Ecto neural progenitor cell (in vitro differentiated cells): ENCODE results near the gene TMPRSS7.

Experiments used
- DNase-seq: peaks from one replicate; pipeline ENCODE4 v3.0.0-alpha.2; 2018; ENCODE audit warnings: low spot score

The TMPRSS7 gene

GRCh38 chr3:112034436-112034835 is at the start of gene TMPRSS7:
Gene TMPRSS7 (plus strand): TSS chr3:112034736. CDS start chr3:112034846, 110 bp downstream.
- DNase-seq: no peak

GRCh38 chr3:111986800-111987199 is 47.7 kb upstream of the TMPRSS7 start:
- DNase-seq: no peak

DNA sequence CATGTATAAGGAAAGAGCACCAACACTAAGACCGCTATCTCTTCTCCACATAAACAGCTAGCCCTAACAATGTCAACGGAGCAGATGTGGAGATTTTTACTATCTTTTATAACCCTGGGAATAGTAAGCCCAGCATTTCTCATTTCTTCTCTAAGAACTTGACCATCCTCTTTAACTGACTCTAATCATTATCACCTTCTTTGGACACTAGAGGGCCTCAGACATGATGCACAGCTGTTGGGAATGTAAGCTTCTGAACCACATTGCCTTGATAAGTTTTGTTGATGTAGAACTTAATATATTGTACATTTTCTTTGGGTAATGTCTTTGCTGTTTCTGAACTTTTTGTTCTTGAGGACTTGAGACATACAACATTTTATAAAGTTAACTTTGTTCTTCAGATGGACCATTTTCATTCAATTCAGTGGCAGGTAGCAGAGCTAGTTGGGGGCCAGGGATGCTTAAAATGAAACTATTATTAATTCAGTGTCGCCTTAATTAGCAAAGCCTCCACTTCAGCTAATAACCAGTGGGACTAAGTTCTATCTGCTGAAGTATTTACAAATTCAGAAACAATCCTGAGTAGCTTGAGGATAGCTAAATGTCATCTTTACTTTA is 45.4 kb upstream of the TMPRSS7 start:
- DNase-seq: no peak

GRCh38 chr3:111993038-111993437 is 41.5 kb upstream of the TMPRSS7 start:
- DNase-seq: no peak

DNA sequence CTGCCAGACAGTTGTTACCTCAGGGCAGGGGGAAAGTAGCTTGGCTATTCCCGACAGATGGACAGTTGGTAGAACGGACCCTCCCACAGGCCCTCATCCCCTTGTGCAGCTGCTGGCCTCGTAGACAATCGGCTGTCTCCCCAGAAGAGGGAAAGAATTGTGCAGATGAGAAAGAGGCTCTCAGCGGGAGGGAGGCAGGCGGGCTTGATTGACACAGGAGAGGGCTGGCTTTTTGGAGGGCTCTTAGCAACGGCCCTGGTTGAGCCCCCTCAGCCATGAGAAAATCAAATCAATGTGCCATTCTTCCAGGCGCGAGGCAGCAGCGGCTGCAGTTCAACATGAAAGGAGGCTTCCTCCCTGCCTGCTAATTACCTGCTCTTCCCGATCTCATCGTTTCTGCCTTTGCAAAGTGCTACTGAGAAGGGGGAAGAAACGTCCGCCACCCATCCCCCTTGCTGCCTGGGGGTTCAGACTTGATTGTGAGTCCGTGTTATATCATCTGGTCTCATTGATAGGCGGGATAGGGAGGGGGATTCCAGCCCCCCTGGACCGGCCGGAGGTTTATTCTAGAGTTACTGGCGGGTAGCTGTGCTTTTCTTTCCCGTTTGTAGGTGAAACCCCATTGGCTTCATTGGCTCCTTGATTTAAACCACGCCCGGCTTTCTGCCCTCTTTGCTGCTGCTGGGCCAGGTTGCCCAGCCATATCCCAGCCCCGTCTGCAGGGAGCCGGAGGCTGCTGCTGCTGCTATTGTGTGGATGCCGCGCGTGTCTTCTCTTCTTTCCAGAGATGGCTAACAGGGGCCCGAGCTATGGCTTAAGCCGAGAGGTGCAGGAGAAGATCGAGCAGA is 35.7 kb upstream of the TMPRSS7 start, which contains the start of gene TAGLN3:
TAGLN3 (plus strand) TSS at position 287 of the 848 bp plus-strand sequence; CDS start at position 788, 501 bp downstream.
- DNase-seq: peak; percentile 93

GRCh38 chr3:111999484-112000324 is 34.8 kb upstream of the TMPRSS7 start:
- no peak for DNase-seq

DNA sequence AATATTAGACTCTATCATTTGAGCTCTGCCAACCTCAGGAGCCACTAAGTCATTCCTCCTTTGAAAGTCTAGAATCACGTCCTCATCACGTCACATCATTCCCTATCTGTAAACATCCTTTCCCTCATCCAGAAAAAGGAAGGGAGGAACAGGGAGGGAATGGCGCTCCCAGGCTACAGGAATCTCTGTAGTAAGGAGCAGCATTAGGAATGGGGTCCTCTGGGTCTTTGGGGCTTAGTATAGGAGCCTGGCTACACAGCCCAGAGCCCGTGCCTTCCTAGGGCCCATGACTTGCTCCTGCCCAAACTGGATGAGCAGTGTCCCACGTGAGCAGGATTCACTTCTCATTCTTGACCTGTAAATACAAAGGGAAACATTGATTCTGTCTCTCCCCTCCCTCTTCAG is 34.2 kb upstream of the TMPRSS7 start:
- no peak for DNase-seq

DNA sequence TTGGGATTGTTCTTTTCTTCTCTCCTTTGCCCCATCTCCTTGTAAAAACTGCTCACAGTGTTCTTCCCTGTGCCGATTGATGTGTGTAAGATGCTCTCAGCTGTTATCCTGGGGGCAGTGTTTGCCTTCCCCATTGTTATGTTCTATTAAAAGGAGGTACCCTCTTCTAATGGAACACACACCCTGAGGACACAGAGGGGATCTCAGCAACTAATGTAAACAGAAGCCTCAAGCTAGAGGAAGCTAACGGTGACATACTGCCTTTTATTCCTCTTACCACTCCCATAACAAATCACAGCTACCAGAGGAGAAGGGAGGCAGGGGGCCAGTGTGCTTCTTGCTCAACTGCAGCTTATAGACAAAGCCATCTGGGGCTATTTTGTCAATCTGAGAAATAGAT is 33.6 kb upstream of the TMPRSS7 start:
- DNase-seq: no peak

GRCh38 chr3:112001526-112001925 is 33.0 kb upstream of the TMPRSS7 start:
- DNase-seq: no peak

DNA sequence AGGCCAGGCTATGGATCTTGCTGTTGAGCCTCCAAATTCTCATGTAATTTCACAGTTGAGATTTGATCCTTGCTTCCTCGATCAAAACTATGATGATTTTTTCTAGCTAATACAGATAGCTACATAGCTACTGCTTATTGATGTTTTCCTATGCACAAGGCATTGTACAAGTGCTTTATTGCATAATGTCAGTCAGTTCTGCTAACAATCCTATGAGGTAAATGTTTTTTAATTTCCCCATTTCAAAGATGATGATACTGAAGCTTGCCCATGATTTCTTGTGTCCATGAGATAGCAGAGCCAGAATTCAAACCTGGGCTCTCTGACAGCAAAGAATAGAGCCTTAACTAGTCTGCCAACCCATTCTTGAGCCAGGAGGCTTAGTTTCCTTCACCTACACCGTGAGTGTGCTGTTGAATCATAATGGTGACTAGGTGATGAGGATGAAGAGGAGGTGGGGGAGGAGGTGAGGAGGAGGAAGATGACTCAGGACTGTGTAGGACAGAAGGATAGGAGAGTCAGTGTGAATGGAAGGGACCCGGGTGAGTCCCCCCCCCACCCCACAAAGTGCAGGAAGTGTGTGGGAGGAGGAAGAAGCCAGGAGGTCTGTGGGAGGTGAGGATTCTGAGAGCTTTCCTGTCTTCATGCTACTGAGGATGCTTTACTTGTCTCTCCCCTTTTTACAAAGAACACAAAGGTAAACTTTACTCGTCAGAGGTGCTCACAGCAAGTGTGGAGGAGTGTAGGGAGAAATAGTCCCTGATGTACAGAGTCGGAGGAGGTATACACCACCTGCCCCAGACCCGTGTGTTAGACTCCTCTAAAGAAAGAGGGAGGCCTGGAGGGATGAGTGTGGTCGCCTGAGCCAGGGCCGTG is 32.2 kb upstream of the TMPRSS7 start:
- no peak for DNase-seq

DNA sequence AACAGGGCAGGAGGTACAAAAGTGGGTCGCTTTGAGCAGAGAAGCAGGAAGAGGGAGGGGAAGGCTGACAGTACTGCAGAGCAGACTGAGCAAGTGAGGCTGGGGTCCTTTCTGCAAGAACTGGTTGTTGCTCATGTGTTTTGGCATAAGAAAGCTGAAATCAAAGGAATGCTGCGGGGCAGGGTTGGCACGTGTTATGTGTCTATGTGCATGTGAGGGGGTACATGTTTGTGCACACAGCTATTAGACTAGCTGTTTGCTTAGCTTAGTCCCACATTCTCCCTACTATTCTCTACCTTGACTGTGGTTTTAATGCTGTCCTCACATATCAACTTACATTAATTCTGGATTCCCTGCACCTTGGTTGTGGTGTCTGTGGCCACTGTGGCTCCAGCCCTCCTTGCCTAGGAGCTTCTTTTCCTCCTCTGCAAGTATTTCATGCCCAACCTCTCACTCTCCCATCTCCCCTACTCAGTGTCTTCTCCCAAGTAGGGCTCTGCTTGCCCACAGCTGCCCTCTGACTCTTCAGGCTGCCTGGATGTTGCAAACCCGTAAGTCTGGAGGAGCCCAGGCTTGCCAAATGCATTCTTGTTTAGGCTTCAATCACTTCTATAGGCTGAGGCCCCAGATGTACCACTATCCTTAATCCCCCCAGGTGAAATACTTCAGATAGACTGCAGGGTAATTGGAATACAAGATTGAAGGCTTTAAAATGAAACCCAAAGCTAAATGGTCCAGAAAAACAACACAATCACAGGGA is 31.0 kb upstream of the TMPRSS7 start:
- DNase-seq: no peak

DNA sequence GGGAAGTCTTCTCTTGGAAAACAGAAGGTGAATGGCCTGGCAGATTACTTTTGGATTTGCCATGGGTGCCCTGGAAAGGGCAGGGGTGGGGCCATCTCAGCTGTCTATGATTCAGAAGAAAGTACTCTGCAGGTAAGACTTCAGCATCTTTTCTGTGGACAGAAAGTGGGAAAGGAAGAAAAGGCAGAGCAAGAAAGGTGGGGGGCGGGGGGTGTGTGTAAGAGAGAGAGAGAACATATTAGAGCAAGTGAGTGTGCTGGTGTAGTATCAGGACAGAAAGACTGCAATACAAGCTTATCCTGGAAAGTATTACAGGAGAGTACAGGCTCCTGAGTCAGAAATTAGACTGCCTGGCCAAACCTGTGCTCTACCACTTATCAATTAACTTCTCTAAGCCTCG is 30.3 kb upstream of the TMPRSS7 start:
- DNase-seq: no peak

GRCh38 chr3:112004669-112005068 is 29.9 kb upstream of the TMPRSS7 start:
- no peak for DNase-seq

GRCh38 chr3:112005091-112005672 is 29.4 kb upstream of the TMPRSS7 start:
- no peak for DNase-seq

DNA sequence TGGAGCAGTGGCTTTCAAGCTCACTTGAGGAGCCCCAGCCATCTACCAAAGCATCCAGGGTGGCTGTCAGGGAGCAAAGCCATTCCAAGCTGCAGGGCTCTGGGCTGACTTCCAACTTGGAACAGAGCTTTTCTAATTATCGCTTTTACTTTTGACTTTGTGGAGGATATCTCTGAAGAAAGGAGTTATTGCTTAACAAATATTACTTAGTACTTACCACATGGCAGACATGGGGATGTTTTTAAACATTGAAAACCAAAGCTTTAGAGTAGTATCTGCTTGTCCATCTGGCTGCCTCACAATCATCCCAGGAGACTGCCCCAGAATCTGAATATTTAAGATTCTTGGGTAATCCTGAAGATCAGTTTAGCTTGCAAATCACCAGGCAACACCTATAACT is 26.9 kb upstream of the TMPRSS7 start:
- no peak for DNase-seq

DNA sequence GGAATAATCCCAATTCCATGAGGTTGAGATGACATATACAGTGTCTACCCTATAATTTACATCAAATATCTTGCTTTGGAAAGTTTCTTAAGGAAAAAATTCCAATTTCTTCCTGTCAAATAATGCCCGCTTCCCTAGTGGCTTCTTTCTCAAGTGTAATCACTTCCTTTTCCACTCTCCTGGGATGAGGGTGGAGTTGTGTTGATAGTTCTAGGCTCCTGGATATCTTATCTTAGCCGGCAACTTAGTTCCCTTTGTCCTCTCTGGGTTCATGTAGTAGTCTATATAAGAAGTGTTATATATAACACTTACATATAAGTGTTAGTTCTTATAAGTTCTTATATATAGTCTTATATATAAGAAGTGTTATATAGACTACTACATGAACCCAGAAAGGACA is 24.9 kb upstream of the TMPRSS7 start:
- no peak for DNase-seq

DNA sequence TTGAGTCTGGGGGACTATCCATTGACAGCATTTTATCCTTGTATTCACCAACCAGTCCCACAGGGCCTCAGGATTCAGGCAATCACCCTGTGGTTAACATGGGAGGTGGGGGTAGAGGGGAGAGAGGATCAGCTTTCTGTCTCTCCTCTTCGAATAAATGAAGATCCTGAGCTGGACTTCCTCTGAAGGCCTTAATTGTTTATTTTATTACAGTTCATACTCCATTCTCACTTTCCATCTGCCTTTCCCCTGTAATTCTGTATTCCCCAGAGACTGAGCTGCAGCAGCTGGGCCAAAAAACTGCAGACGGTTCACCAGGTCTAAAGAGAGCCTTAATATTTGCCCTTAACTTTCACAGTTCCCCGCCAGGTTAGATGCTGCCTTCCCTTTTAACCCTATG is 23.9 kb upstream of the TMPRSS7 start:
- DNase-seq: no peak

DNA sequence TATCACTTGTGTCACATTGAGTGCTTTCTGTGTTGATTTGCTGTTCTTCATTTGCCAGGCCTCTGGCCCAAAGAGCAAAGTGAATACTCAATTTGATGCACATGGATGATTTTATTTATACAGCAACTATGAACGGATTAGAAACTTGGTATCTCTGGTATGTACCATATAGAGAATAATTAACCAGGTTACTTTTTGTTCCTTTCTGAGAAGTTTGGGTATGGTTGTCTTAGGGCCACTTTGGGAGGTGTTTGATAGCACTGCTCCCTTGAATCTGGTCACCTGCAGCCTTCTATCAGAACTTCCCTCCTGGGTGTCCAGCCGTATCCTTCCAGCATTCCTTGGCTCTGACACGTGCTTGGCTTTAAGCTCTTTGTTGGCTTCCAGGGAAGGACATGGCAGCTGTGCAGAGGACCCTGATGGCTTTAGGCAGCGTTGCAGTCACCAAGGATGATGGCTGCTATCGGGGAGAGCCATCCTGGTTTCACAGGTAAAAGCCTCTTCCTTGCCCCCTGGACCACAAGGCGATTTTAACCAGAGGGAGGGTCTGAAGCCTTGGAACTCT is 23.1 kb upstream of the TMPRSS7 start:
- DNase-seq: no peak

DNA sequence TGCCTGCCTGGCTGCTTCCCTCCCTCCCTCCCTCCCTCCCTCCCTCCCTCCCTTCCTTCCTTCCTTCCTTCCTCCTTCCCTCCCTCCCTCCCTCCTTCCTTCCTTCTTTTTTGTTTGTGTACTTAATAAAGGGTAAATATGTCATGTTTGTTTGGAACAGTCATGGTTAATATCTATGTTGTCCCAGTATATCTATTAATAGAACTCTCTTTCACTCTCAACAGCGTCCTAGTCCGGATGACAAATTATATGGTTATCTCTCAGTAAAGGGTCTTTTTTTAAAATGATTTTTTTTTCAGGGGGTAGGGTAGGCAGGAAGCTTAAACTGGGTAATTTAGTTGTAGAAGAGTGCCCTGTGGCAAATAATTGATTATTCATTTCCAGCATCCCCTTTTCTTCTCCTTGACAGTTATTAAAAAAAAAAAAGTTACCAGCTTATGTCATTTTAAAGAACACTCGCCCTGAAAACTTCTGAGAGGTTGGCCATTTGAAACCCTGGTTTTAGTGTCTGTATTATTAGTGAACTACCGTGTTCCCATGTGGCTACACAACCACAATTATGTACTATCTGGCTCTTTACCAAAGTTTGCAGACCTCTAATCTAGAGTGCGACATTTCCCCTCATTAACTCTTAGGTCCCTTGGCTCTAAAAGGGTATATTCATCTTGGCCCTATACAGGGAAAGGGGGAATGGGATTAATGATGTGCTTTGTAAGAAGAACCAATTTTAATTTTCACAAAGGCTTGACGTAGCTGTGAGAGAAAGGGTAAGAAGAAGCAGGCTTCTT is 22.1 kb upstream of the TMPRSS7 start:
- no peak for DNase-seq
